GM19035 (cell line): Measurements from ENCODE around the gene TK1.

Source experiments
- ATAC-seq: cut with Tn5 transposase; IDR thresholded peaks from one replicate; pipeline ENCODE4 v1.9.1; 2021; ENCODE audit not compliant: unreplicated experiment

TK1 gene

DNA sequence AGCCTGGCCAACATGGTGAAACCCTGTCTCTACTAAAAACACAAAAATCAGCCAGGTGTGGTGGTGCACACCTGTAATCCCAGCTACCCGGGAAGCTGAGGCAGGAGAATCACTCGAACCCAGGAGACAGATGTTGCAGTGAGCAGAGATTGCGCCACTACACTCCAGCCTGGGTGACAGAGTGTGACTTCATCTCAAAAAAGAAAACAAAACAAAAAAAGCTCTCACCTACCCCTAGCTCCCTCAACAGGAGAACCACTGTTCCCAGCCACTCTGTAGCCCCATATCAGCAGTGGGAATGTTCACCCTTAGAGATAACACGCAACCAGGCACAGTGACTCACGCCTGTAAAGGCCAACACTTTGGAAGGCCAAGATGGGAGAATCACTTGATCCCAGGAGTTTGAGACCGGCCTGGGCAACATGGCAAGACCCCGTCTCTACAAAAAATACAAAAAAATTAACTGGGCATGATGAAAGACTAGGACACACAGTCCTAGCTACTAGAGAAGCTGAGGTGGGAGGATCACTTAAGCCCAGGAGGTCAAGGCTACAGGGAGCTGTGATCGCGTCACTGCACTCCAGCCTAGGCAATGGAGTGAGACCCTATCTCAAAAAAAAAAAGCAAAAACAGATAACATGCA is 50.9 kb downstream of the TK1 start:
- no peak for ATAC-seq

DNA sequence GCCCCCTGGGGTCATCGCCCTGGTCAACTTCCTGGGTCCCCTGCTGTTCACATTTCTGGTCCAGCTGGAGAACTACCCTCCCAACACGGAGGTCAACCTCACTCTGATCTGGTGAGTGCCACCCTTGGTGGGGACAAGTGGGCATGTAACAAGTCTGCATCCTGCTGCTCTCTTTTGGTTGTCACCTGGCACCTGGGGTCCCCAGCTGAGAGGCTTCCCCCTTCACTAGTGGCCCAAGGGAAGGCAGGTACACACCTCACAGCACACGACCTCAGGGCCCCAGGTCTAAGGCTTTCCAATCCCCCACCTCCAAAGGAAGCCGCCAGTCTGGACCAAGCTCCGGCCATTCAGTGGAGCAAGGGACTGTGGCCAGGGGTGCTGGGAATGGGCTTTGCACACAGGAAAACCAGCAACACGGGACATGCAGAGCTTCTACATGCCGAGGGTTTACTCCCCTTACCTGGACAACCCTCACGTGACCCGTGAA is 51.9 kb downstream of the TK1 start:
- ATAC-seq: no peak

DNA sequence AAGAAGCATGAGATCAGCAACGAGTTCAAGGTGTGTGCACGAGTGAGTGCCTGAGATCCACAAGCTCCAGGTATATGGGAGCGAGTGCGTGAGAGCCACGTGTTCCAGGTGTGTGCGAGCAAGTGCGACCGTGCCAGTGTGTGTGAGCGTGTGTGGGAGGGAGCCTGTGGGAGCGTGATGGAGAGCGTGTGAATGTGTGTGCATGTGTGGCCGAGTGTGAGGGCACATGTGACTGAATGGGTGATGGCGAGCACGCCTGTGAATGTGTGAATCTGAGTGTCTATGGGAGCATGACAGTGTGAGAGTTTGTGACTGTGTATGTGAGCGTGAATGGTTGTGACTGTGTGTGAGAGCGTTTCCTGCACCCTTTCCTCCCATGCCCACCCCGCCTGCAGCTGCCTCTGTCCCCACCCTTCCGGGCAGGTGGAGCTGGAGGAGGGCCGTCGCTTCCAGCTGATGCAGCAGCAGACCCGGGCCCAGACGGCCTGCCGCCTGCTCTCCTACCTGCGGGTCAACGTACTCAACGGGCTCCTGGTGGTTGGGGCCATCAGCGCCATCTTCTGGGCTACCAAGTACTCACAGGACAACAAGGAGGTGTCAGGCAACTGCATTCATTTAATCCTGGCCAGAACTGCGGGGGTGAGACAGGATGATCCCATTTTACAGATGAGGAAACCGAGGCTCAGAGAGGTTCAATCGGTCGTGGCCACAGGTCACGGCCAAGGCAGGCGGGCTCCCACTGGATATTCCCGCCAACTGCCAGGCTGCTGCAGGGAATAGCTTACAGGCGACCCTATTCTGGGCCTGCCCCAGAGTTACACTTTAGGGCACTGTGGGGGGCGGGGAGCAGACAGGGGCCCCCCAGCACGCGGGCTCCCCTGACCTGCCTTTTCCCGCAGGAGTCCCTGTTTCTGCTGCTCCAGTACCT is 52.6 kb downstream of the TK1 start:
- ATAC-seq: no peak

DNA sequence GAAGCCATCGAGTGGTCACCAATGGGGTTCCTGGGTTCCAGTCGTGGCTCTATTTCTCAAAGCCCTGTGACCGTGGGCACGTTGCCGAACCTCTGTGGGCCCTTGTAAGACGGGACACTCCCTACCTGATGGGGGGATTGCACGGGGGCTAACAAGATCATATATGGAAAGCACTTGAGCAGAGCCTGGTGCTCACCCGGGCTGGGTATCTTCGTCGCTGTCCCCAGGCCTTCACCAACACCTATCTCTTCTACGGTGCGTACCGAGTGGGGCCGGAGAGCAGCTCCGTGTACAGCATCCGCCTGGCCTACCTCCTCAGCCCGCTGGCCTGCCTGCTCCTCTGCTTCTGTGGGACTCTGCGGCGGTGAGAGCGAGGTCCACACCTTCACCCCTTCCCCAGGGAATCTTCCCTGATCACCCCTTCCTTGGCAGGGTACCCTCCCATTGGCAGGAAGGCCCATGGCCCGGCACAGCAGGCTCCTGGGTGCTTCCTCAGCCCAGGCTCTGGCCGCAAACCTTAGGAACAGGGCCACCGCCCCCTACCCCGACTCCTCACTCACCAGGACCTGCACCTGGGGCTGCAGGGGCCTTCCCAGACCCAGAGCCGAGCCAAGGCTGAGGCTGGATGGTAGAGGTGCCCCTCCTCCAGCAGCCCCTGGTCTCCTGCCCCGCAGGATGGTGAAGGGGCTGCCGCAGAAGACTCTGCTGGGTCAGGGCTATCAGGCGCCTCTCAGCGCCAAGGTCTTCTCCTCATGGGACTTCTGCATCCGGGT is 53.5 kb downstream of the TK1 start:
- no peak for ATAC-seq

DNA sequence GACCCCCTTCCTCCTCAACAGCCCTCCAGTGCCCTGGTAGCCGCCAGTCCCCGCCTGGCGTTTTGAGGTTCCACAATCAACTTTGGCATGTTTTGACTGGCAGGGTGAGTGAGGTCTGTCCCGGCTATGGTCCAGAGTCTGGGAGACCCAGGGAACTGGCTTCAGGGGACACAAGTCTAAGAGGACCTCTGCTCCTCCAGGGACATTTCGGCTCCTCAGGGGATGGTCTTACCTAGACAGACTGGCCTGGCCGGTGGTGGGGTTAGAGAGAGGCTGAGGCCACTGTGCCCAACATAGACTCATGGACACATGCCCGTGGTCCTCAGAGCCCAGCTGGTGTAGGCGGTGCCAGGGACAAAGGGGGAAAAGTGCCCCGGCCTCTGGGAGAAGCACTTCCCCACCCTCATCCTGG is 54.1 kb downstream of the TK1 start:
- ATAC-seq: no peak

DNA sequence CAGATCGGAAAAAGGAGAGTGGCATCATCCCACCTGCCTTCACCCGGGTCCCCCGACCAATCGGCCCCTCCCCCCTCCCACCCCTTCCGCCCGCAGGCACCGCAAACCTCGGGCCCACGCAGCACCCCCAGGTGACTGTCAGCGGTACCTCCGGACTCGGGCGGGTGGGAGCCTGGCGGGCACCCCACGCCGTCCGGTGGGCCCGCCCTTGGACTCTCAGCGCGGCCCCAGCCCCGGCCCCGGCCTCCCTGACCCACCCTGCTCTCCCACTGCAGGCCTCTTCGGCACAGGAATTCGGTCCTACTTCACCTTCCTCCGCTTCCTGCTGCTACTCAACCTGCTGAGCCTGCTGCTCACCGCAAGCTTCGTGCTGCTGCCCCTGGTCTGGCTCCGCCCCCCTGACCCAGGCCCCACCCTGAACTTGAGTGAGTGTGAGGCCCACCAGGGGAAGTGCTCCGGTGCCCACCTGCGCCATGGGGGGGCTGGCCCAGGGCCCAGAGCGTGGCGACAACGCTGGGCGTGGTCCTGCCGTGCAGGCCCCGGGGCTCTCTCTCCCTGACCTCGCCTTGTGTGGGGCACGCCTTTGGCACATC is 54.7 kb downstream of the TK1 start:
- no peak for ATAC-seq

DNA sequence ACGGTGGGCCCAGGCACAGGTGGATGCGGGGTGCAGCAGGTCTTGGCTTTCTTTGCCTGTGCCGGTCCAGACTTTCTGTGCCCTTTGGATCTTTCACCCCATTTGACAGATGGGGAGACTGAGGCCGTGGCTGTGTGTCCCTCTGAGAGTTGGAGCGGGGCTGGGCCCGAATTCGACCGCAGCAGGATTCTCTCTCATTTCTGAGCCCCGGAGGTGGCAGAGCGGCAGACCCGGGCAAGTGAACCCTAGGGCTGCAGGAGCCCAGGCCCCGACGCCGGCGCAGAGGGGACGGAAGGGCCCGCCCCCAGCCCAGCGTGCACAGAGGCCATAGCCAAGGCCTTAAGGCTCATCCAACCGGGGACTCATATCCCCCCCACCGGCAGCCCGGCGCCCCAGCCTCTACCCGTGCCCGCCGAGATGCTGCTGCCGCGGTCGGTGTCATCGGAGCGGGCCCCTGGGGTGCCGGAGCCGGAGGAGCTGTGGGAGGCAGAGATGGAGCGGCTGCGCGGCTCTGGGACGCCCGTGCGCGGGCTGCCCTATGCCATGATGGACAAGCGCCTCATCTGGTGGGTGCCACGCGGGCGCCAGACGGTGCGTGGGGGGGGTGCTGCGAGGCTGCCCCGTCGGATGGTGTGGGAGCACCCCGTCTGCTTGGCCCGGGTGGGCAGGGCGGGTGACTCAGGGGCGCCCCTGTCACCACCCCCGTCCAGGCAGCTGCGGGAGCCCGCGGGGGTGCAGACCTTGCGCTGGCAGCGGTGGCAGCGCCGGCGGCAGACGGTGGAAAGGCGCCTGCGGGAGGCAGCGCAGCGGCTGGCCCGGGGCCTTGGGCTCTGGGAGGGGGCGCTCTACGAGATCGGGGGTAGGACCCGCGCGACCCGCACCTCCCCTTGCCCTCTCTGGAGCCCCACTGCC is 55.4 kb downstream of the TK1 start:
- no peak for ATAC-seq

DNA sequence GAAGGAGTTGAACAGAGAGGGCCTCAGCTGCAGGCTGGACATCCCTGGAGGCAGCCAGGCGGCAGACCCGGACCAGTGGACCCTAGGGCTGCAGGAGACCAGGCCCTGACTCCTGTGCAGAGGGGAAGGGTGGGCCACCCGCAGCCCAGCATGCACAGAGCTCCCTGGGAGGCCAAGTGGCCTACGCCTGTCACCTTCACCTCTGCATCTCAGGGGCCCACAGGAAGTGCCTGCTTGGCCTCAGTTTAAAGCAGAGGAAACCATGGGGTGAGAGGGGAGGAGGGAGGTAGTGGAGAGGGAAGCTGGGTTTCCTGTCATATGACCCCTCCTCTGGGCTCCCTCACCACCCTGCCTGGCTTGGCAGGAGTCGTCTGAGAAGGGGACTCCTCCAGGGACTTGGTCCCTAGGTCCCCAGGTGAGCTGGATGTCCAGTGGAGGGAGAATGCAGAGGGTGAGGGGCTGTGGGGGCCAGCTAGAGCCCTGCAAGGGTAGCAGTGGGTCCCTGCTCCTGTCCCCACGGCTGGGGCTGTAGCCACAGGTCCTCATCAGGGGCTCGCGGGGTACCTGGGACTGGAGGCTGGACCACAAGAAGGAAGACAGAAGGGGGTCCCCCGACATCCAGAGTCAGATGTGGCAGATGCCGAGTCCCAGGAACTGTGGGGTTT is 56.3 kb downstream of the TK1 start, which contains the start of gene TMC8:
TSS of gene TMC8 (plus strand) at position 335 of the 665 bp plus-strand sequence. CDS start 818 bp downstream, outside the sequence.
- no peak for ATAC-seq

DNA sequence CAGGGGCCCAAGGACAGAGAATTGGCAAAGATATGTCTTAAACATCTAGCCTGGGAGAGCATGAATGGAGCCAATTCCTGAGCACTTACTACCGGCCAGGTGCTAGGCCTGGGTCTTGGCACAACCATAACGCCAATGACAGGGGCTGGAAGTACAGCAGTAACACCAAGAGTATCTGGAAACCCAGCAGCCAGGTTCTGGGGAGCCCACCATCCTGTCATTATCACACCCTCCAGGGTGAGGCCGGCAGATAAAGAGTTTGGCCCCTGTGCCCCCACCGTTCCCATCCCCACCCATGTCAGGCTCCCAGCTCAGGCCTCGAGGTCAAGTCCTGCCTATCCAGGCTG is 56.8 kb downstream of the TK1 start:
- ATAC-seq: no peak

DNA sequence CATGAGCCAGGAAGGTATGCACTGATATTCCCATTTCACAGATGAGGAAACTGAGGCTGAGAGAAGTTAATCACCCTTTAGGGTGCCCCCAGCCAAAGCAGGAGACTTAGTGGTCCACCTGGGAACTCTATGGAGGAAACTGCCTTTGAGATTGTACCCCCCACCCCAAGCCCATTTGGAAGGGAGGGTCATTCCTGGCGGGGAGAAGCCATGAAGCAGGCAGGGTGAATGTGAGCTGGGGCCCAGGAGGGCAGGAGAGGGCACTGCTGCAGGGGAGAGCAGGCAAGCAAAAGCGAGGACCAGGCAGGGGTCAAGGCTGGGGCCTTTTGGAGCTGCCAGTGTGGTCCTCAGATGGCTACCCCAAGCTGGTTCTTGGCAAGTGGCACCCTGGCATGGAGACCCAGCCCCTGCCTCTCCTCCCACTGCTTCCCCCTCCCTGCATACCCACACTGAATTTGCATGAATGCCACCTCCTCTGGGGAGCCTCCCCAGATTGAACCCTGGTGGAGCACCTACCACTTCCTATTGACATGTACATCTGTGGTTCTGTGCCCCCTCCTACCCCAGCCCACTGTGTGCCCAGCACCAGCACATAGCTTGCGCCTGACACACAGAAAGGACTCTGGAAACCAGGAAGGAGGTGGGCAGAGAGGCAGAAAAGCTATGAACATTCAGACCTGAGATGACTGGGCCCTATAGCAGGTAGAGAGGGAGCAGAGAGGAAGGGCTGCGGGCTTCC is 57.3 kb downstream of the TK1 start:
- ATAC-seq: no peak

DNA sequence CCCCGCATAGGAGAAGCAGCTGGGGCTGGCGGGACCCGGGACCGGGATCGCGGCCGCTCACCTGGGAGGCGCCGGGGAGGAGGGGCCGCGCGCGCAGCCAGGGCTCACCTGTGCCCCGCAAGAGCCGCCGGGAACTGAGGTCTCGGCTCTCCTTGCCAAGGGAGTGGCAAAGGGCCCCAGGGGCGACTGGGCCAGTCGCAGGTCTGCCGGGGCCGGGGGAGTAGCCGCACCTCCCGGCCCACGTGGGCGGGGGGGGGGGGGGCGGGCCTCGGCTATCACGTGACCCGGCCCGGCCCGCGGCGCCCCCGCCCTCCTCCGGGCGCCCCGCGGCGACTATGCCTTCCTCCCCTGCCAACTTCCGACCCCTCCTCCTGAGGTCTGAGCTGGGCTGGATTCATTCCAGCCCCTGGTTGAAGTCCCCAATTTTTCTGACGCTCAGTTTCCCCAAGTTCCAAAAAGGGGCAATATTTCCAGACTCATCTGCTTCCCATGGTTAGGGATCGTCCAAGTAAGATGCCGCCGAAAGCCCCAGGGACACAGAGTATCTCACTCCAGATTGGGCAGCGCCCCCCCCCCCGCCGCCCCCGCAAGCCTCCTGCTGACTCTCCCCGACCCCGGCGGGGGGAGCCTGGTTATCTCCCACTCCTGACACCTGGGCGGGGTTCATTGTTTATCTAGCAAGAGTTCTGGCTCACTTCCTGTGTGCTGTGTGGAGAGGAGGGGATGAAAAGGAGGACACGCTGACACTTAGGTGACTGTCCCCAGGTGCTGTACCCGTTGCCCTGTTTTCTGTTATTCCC is 58.1 kb downstream of the TK1 start, which contains the start of gene TMC6:
TSS of gene TMC6 (minus strand) at position 205 of the 800 bp plus-strand sequence. CDS start 1,923 bp downstream, outside the sequence.
- ATAC-seq: no peak

DNA sequence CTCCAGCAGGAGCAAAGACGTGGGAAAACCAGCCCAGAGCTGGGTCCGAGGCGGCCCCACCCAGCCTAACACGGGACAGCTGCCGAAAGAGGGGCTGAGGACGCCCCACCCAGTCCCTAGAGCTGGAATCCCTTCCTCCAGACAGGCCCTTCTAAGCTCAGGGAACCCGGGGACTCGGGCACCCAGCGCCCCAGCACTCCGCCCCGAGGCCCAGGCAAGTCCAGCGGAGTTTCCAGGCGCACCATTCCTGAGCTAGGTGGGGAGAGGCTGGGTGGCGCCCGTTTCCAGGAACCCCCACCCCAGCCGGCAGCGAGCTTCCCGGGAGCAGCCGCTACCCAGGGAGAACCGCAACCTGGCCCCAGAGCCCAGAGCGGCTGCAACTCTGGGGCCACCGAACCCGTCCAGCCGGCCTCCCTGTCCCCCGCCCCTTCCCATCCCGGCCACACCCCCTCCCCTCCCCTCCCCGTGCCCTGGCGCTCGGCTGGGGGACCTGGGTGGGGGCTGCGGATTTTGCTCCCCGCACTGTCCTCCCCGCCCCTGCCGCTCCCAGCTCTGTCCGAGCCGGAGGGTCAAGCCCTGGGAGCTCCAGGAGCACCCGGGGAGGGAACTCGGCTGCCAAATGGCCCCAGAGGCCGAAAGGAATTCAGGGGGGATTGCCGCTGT is 58.8 kb downstream of the TK1 start:
- no peak for ATAC-seq

DNA sequence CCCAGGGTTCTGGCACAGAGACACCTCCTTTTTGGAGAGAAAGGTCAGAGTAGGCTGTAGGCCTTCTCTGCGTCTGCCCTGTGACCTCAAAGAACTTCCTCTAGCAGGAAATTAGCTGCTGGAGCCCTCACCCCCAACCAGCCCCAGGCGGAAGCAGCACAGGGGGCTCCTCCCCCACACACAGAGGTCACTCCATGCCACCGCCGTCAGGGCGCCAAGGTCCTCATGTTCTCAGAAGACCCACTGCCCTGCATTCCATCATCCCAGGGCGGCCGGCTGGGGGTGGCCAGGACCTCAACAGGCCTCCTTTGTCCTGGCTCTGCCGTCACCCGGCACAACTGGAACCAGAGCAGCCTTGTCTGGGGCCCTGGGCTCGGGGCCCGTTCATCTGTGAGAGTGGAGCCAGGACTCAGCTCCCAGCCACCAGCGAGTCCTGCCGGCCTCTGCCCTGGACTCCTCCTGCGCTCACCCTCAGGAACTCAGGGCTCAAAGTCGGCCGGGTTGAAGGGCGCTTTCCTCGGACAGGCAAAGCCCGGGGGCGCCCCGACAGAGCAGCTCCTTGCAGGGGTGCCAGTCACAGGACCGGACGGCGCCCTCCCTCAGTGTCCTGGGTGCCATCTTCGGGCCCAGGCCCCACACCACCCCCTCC is 59.5 kb downstream of the TK1 start:
- ATAC-seq: no peak

DNA sequence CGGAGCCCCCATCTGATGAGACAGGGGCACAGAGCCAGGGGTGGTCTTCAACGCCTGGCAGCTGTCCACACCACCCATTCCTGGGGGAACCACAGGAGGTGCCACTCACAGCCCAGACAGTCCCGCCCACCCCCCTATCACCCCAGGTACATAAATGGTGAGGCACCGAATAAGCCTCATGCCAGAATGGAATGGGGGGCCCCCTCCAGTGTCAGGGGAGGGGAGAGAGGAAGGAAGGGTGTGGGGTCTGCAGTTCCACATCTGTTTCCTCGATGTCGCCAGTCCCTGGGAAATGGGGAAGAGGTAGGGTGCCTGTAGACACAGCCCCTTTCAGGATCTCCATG is 60.0 kb downstream of the TK1 start:
- no peak for ATAC-seq

DNA sequence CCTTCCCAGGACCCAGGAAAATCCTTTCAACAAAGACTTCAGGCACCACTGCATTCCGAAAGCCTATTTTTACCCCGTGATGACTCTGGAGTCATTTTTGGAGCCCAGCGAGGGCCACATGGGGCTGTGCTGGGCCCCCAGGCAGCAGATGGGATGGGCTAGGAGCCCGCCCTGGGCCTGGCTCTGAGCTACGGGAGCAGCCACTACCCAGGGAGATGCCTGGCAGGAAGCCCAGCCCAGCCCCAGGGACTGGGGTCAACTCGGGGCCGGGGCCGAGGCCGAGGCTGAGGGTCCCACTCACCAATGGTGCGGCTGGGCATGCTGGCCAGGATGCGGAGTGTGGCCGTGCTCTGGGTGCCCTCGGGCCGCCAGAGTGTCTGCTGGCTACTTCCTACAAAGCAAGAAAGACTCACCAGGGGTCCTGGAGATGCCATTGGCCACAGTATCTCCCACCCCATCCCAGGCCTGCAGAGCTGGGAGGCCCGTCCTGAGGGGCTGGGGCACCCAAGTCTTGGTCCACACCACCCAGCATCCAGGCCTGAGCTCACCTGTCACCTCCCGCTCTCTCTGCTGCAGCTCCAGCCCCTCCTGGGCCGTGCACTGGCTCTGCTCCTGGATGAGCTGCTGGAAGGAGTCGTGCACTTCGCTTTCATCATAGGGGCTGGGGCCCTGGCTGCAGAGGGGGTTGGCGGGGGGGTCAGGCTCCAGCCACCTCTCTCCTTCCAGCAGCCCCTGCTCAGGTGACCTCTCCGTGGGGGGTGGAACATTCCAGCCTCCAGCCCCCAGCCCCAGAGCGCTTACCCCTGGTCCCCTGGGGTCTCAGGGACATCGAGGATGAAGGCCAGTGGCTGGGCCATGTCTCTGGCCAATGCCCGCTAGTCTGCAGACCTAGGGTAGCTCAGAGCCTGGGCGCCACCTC is 60.6 kb downstream of the TK1 start:
- ATAC-seq: no peak
